WERI-Rb-1 (cell line): Measurements from ENCODE around the gene SH3RF2.
"Not testable (repeated sequence)": the region's sequence is repeated elsewhere in the genome, so short reads cannot be mapped to it uniquely, and the experiment has no call there.

Experiments
- DNase-seq: peaks from one replicate; pipeline ENCODE4 v3.0.0-alpha.2; 2020
- H3K27ac ChIP-seq: fragments of 250-450 bp; sonication (Bioruptor Pico); 2 replicates; pipeline ENCODE4 v1.5.1; 2020; ENCODE audit warnings: mild to moderate bottlenecking, moderate library complexity
- H3K27me3 ChIP-seq: fragments of 250-450 bp; sonication (Bioruptor Pico); 2 replicates; pipeline ENCODE4 v1.5.1; 2021; ENCODE audit warnings: mild to moderate bottlenecking, low read depth, moderate library complexity; ENCODE audit not compliant: insufficient read depth, severe bottlenecking
- H3K36me3 ChIP-seq: fragments of 250-450 bp; sonication (Bioruptor Pico); 2 replicates; pipeline ENCODE4 v1.5.1; 2020; ENCODE audit warnings: mild to moderate bottlenecking, moderate library complexity
- H3K4me3 ChIP-seq: 2 replicates; pipeline ENCODE4 v1.5.1; 2011; ENCODE audit warnings: low read depth, mild to moderate bottlenecking, control low read depth, low read length
- H3K9me3 ChIP-seq: fragments of 250-450 bp; sonication (Bioruptor Pico); 2 replicates; pipeline ENCODE4 v1.5.1; 2021; ENCODE audit warnings: mild to moderate bottlenecking, moderate library complexity; ENCODE audit not compliant: severe bottlenecking
- CTCF ChIP-seq: IDR thresholded peaks from 2 replicates; pipeline ENCODE4 v1.5.1; 2011; ENCODE audit warnings: low read depth, mild to moderate bottlenecking, control low read depth, inconsistent platforms, low read length

Gene SH3RF2

GRCh38 chr5:146007989-146008388 is 71.6 kb downstream of the SH3RF2 start:
- H3K4me3 ChIP-seq = no peak overlapping the region
- no peaks in the 10 kb centered on the region for H3K36me3 ChIP-seq
- H3K9me3 ChIP-seq = peaks cover 4% of the 10 kb centered on the region
- no peaks in the 10 kb centered on the region for H3K27me3 ChIP-seq
- DNase-seq = no peak
- TF ChIP-seq CTCF = no peak
- no peak overlapping the region for H3K27ac ChIP-seq

- Histone ChIP-seq H3K4me3 (no peak overlapping the region), H3K36me3 (no peaks in the 10 kb centered on the region), H3K9me3 (peaks cover 4% of the 10 kb centered on the region), H3K27me3 (no peaks in the 10 kb centered on the region), H3K27ac (no peak overlapping the region)
- DNase-seq = no peak
- TF ChIP-seq CTCF = no peak
Observed at GRCh38 chr5:146009020-146009419, 72.6 kb downstream of the SH3RF2 start.

- H3K36me3 ChIP-seq, DNase-seq, H3K9me3 ChIP-seq, H3K4me3 ChIP-seq, H3K27me3 ChIP-seq, H3K27ac ChIP-seq: not testable (repeated sequence)
Observed at GRCh38 chr5:146010447-146010846, 74.1 kb downstream of the SH3RF2 start.

- no peak for TF ChIP-seq CTCF
- no peaks in the 10 kb centered on the region for H3K27me3 ChIP-seq
- no peak for DNase-seq
- H3K9me3 ChIP-seq = peaks cover 4% of the 10 kb centered on the region
- no peak overlapping the region for H3K4me3 ChIP-seq
- no peak overlapping the region for H3K27ac ChIP-seq
- H3K36me3 ChIP-seq = no peaks in the 10 kb centered on the region
Observed at GRCh38 chr5:146013761-146014160, 77.4 kb downstream of the SH3RF2 start.

GRCh38 chr5:146015001-146015400 is 78.6 kb downstream of the SH3RF2 start:
- no peak for DNase-seq
- Histone ChIP-seq H3K36me3 (no peaks in the 10 kb centered on the region), H3K27ac (no peak overlapping the region), H3K27me3 (no peaks in the 10 kb centered on the region), H3K4me3 (no peak overlapping the region), H3K9me3 (peaks cover 4% of the 10 kb centered on the region)
- TF ChIP-seq CTCF = no peak

- H3K36me3 ChIP-seq = no peaks in the 10 kb centered on the region
Observed at GRCh38 chr5:146016764-146017484, 80.5 kb downstream of the SH3RF2 start.

More at GRCh38 chr5:146016764-146017484, 80.5 kb downstream of the SH3RF2 start:
- DNase-seq = no peak
- no peaks in the 10 kb centered on the region for H3K9me3 ChIP-seq
- H3K27me3 ChIP-seq = no peaks in the 10 kb centered on the region
- H3K27ac ChIP-seq = no peak overlapping the region
- no peak for TF ChIP-seq CTCF
- no peak overlapping the region for H3K4me3 ChIP-seq
